M059J (cell line): ENCODE measurements around the gene POLE4. TPM values are rescaled to one million over a fixed set of nuclear protein-coding genes. Genes with fewer than 3 reads are reported as not detected.

Source experiments
- DNase-seq: peaks from one replicate; pipeline ENCODE4 v3.0.0-alpha.2; 2012; ENCODE audit warnings: low read depth
- total RNA-seq: library from RNA; depleted of rRNA; stranded (reverse); fragments of >200 nt; shearing (Covaris generic); gene quantifications from 2 replicates; pipeline ENCODE4 v1.2.3, GENCODE V29; 2014; rRNA removed

POLE4 gene
- total RNA-seq, 1 experiment from 2014 or later: 11.7 TPM

GRCh38 chr2:74985978-74986609 lies 27.7 kb downstream of the POLE4 start:
- no peak for DNase-seq

- DNase-seq: no peak
These were observed 33.5 kb downstream of the POLE4 start for GRCh38 chr2:74991977-74992376.

GRCh38 chr2:74999468-74999867 lies 41.0 kb downstream of the POLE4 start:
- no peak for DNase-seq

- no peak for DNase-seq
These were observed 43.6 kb downstream of the POLE4 start for GRCh38 chr2:75002007-75002406.

GRCh38 chr2:75003276-75003675 lies 44.8 kb downstream of the POLE4 start:
- no peak for DNase-seq

GRCh38 chr2:75003773-75004172 lies 45.3 kb downstream of the POLE4 start:
- DNase-seq: no peak

- no peak for DNase-seq
These were observed 47.6 kb downstream of the POLE4 start for GRCh38 chr2:75006041-75006440.

GRCh38 chr2:75007061-75007460 lies 48.6 kb downstream of the POLE4 start:
- peak; percentile 38 for DNase-seq

- peak; percentile 6 for DNase-seq
These were observed 49.4 kb downstream of the POLE4 start for GRCh38 chr2:75007819-75008218.

GRCh38 chr2:75010571-75010970 lies 52.1 kb downstream of the POLE4 start:
- no peak for DNase-seq

GRCh38 chr2:75012080-75012479 lies 53.6 kb downstream of the POLE4 start:
- peak; percentile 54 for DNase-seq

- DNase-seq: no peak
These were observed 59.7 kb downstream of the POLE4 start for GRCh38 chr2:75018162-75018561.

Other genes starting within 250 kb of the POLE4 start
- gene HK2, start 124.5 kb upstream of the POLE4 start, total RNA-seq: 14.2 and 23.1 TPM in 2 replicates
- 0.22 and 0.25 TPM in 2 replicates for gene TACR1, start 240.9 kb downstream of the POLE4 start, total RNA-seq